ENCODE data around the gene RPL37A.

RPL37A gene

GRCh38 chr2:216546241-216546640 is 47.6 kb downstream of the RPL37A start:
- no peak for DNase-seq (ENCODE audit: insufficient read length, low spot score)
- no peak for FAIRE-seq

- DNase-seq (ENCODE audit: insufficient read length, low spot score), result no peak
These were observed 48.2 kb downstream of the RPL37A start for GRCh38 chr2:216546641-216547403.

GRCh38 chr2:216548901-216549331 is 50.3 kb downstream of the RPL37A start:
- no peak for FAIRE-seq
- DNase-seq (ENCODE audit: insufficient read length, low spot score), result no peak

More at GRCh38 chr2:216546641-216547403, 48.2 kb downstream of the RPL37A start:
- no peak for FAIRE-seq

DNA sequence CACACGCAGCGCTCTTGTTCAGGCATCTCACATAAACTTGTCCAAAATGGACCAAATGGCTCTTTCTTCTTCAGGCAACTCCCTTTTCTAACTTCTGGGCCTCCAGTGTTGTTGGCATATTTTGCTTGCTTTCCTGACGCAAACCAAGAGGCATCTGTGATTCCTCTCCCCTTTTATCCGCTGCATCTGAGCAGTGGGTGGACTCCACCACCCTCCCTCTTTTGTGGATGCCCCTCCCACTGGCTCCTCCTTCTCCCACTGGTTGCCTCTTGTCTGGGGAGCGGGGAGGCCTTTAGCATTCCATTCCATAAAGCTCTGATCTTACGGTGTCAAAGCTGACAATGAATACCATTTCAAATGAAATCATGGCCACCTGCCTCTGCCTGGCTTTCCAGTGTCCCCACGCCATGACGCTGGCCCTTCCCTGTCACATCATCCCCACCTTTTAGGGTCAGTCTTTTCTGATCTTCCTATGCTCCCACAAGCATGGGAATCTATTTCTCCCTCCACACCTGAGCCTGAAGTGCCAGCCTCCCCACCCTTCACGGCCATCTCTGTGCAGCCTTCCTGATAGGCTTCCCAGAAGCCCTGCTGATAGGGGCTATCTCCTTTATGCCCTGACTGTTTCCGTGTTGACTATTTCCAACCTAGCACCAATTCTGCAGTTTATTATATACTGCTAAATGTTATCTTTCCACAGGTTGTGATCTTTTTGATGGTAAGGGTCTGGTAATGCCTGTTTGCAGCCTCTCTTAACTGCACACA is 51.5 kb downstream of the RPL37A start:
- no peak for FAIRE-seq
- DNase-seq (ENCODE audit: insufficient read length, low spot score), result no peak

DNA sequence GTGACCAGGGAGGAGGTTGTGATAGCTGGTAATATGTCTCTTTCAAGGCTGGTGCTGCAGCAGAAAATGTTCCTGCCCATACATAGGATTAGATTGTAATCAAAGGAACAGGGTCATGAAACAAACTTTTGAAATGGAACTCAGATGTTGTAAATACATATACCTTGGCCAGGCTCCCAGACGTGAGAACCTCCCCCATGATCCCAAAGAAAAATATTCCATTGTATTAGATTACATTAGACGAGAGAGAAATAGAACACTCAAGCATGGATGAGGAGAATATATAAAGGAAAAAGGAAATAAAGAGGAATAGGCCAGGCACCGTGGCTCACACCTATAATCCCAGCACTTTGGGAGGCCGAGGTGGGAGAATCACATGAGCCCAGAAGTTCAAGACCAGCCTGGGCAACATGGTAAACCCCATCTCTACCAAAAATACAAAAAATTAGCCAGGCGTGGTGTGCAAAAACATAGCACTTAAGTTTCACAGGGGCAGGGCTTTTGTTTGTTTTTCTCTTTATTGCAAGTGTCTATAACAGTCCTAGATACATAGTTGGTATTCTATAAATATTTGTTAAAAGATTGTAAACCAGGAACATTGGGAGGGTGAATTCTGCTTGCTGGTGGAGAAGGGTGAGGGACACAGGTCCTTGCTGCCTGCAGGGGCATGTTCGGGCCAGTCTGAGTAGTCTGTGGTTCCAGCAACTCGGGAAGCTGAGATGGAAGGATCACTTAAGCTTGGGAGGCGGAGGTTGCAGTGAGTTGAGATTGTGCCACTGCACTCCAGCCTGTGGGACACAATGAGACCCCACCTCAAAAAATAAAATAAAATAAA is 52.8 kb downstream of the RPL37A start:
- FAIRE-seq (no peak), DNase-seq (ENCODE audit: insufficient read length, low spot score) (no peak)

DNA sequence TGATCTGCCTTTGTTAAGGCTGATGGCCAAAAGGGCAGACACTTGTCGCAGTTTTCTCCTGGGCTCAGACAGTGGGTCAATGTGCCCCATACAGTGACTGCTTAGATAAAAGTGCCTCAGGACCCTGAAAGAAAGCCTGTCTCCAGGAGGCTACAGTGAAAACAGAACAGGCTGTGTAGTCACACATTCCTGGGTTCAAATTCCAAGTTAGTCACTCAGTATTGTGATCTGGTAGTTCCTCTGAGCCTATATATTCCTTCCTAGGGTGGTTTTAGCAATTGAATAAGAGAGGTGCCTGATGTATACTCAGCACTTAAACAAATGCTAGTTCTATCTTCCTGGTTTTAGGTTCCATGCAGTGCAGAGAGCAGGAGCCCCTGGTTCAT is 54.4 kb downstream of the RPL37A start:
- no peak for FAIRE-seq

More for the DNA sequence above, 54.4 kb downstream of the RPL37A start:
- no peak for DNase-seq (ENCODE audit: insufficient read length, low spot score)
